ENCODE data around the gene TRPV3.
A peak's percentile ranks its signal among the peaks of the same experiment; 100 is the strongest.
"Not testable (repeated sequence)": the region's sequence is repeated elsewhere in the genome, so short reads cannot be mapped to it uniquely, and the experiment has no call there.

The TRPV3 gene

GRCh38 chr17:3573246-3574100 is 15.9 kb upstream of the TRPV3 start:
- DNase-seq = no peak

- DNase-seq = no peak
Measured at GRCh38 chr17:3572231-3572630, 14.6 kb upstream of the TRPV3 start.

GRCh38 chr17:3571043-3571900 is 13.7 kb upstream of the TRPV3 start:
- no peak for DNase-seq

- no peak for DNase-seq
Measured at GRCh38 chr17:3569534-3570137, 12.0 kb upstream of the TRPV3 start.

- DNase-seq = no peak
Measured at GRCh38 chr17:3566551-3566950, 8.9 kb upstream of the TRPV3 start.

- DNase-seq = no peak
Measured at GRCh38 chr17:3565143-3565542, 7.5 kb upstream of the TRPV3 start.

- DNase-seq = not testable (repeated sequence)
Measured at GRCh38 chr17:3564241-3564640, 6.6 kb upstream of the TRPV3 start.

GRCh38 chr17:3559270-3559645 is 1.6 kb upstream of the TRPV3 start:
- no peak for DNase-seq

GRCh38 chr17:3558603-3559269 is 1.1 kb upstream of the TRPV3 start:
- DNase-seq = peak; percentile 45

GRCh38 chr17:3556916-3557767 is 470 bp downstream of the TRPV3 start:
- no peak for DNase-seq

GRCh38 chr17:3556239-3556915 is 1.2 kb downstream of the TRPV3 start:
- no peak for DNase-seq

GRCh38 chr17:3555189-3555796 is 2.3 kb downstream of the TRPV3 start:
- DNase-seq = no peak

- no peak for DNase-seq
Measured at GRCh38 chr17:3554440-3554839, 3.2 kb downstream of the TRPV3 start.

- no peak for DNase-seq
Measured at GRCh38 chr17:3553419-3554401, 3.9 kb downstream of the TRPV3 start.

GRCh38 chr17:3552916-3553315 is 4.7 kb downstream of the TRPV3 start:
- no peak for DNase-seq

- DNase-seq = no peak
Measured at GRCh38 chr17:3551189-3551588, 6.4 kb downstream of the TRPV3 start.

GRCh38 chr17:3549610-3550162 is 7.9 kb downstream of the TRPV3 start:
- DNase-seq = no peak

- DNase-seq = no peak
Measured at GRCh38 chr17:3547628-3548027, 10.0 kb downstream of the TRPV3 start.

GRCh38 chr17:3546997-3547396 is 10.6 kb downstream of the TRPV3 start:
- DNase-seq = no peak

Data from EL (cell line).